GF-D8 (cell line): Measurements from ENCODE around the gene LGALS3BP.

Source experiments
- DNase-seq: peaks from one replicate; lab custom pipeline; 2025; lab: John Stamatoyannopoulos, UW

Gene LGALS3BP

DNA sequence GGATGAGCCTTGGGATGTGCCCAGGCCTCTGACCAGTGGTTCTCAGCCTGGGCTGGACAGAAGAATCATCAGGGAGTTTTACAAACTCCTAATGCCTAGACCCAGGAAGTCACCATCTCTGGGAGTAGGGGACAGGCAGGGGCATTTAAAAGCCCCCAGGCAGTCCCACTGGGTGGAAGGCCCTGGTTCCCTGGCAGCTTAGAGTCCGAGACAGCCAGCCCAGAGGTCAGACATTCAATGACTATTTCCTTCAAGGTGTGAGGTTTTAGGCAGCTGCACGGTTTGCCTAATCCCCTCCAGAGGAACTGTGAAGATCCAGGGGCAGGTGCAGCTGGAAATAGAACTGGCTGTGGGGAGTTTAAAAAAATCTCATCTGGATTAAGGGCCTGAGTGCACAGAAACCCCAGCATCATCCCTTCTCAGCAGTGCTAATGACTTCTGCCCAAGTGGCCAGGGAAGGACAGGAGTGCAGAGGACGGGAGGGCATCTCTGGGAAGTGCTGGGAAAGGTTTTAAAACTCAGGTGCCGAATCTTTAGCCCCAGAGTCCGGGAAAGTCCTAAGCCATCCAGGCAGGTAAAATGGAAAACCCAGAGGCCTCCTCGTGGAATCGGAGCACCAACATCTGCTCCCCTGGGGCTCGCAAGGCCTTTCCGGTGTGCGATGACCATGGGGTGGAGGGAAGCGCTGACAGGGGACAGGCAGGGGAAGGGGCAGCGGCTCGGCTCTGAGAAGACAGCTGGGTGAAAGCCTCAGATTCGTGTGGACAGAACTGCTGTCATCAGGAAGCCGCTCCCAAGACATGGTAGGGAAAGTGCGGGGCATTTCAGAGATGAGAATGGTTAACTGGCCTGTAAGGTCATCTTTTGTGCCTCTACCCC, 1.5 kb upstream of the LGALS3BP start:
- no peak for DNase-seq

DNA sequence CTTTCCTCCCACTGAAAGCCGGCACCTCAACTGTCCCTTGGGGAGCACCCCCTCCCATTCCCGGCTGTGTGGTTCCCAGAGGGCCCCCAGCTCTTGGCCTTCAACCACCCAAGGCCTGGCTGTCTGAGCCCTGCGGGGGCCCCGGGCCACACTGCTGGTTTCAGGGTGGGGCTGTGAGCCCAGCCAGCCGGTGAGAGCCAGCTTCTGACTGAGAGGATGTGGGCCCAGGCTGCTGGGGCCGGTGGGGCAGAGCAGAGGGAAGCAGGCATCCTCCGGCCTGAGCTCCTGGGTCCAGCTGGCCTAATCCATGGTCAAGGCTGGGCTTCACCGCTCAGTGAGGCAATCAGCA, 875 bp upstream of the LGALS3BP start:
- no peak for DNase-seq

DNA sequence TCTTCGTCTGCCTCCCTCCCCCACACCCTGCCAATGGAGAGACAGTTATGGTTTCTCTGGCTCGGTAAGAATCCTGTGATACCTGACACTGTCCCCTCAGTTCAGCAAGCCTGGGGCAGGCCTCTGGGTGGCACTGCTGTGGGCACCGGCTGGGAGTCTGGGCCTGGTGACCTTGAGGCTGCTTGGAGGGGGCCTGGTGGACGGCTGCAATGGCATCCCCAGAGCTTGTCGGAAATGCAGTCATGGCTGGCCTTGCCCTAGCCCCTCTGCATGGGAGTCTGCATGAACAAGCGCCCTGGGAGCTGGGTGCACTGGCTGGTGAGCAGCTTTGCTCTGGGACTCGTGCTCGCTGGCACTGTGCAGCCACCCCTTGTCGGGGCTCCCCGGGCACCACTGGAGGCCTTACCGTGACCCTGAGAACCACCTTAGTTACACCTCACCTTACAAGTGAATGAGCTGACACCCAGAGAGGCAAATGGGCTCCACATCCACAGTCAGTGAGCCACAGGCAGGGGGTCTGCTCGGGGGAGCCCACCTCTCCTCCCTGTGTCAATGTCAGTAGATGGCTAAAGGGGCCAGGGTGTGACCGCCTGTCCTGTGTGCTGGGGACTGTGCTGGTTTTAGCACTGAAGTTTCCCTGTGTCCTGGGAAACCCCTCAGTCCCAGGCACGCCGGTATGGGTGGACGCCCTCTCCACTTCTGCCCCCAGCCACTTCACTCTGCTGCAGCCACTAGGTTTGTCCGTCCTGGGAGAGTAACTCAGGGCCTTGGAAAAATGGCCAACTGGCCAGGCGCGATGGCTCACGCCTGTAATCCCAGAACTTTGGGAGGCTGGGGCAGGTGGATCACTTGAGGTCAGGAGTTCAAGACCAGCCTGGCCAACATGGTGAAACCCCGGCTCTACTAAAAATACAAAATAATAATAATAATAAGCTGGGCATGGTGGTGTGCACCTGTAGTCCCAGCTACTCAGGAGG, 1.4 kb downstream of the LGALS3BP start:
- no peak for DNase-seq

DNA sequence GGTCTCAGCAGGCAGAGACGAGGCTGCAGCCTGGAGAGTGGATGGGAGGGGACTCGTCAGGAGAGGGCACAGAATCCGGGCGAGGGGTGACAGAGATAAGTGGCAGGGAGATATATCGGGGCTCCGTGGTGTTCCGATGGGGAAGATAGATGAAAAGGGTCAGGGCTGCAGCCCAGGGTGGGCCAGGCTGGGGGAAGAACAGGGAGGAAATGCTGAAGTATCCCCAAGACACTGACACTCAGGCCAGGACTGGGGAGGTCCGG, 2.1 kb downstream of the LGALS3BP start:
- DNase-seq: no peak

DNA sequence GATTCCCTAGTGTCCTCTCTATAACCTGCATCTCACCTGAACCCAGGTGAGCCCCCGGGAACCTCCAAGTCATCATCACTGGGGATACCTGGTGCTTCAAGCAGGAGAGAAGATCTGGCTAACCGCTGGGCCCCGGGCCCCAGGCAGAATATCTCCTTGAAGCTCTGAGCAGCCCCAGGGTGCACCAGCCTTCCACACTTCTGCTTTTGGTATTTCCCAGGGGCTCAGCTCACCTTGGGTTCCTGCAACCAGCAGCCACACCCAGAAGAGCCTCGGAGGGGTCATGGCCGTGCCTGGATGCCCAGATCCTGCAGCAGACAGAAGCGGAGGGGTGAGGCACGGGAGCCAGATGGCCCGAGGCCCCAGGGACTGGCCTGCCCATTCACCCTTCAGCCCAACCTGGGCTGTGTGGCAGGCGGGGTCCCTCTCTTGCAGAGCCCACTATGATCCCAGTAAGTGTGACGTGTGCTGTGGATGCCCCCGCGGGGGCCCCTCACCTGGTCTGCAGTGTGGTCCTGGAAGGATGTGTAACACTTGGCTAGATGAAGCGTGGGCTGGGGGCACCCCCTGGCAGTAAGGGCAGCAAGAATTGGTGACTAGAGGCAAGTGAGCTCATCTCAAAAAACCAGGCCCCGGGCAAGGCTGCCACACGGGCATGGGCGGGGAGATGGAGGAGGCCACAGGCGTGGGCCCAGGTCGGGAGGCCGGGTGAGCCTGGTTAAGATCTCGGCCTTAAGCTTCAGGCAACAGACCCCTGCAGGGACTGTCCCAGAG, 2.6 kb downstream of the LGALS3BP start:
- no peak for DNase-seq

DNA sequence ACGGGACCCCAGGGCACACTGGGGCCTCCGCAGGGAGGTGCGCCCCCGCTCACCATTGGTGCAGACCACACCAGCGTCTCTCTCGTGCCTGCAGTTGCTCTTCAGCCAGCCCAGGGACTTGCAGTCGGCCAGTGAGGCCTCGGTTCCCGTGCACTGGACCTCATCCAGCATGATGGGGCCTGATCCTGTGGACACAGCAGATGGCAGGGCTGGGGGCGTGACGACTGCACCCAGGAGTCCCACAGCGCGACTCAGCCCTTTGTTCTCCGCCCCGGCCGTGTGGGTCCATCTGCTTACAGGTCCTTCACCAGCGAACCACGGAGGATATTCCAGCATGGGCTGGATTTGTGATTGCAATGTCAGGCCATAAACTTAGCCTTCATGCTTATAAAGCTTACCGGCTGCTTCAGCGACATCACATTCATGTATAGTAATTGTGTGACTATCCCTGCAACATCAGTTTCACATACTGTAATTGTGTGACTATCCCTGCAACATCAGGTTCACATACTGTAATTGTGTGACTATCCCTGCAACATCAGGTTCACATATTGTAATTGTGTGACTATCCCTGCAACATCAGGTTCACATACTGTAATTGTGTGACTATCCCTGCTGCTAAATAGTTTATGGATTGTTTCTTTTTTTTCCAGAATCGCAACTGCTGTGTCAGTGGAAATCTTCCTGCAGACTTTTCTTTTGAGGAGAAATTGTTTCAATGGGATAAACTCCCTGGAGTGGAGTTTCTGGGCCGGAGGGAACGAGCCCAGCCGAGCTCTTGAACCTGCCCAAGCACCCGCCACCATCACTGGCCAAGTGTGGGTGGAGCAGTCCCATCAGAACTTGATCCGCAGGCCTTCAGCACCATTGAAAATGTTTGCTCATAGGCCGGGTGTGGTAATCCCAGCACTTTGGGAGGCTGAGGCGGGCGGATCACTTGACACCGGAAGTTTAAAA, 4.8 kb downstream of the LGALS3BP start:
- DNase-seq: peak; percentile 3

DNA sequence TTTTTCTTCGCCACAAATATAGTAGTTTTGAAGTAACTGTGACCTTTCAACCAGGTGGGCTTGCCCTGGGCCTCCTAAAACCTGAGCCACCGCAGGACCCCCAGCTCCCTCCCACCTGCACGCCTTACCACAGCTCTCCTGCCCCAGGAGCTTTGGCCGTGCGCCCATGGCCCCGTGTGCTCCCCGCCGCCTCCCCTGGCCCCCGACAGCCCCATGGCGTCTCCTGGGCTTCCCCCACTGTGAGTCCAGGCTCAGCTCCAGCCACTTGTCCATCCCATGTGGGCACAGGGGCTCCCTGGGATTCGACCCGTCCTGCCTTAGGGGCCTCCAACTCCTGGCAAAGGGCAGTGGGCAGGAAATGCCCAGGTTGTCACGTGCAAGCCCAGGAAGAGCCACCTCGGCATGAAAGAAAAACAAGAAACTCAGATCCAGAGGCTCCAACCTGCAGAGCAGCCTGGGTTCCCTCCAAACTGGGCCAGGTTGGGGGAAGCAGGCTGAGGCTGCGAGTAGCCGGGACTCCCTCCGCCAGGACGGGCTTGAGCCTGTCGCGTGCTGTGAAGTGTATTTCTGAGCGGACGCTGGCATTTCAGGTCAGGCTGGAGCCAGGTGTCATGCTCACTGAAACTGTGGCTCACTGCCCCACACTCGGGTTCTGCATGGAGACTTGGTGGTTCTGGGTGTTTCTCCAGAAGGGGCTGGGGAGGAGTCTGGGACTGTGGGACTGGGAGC, 5.8 kb downstream of the LGALS3BP start:
- DNase-seq: no peak

DNA sequence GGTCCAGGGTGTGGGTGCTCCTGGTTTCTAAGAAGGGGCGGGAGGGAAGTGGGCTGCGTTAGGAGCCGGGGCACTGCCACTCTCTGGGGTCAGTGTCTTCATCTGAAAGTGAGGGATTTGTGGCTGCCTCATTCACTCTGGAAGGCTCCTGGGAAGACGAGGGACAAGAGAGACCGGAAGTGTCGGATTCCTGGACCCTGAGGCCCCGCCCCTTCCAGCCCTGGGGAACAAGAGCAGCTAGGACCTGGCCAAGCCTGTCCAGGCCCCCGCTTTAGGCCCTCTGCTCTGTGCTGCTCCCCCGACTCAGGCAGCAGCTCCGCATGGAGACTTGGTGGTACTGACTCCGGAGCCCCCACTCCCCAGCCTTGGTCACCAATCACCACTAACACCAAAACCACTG, 6.5 kb downstream of the LGALS3BP start:
- no peak for DNase-seq

DNA sequence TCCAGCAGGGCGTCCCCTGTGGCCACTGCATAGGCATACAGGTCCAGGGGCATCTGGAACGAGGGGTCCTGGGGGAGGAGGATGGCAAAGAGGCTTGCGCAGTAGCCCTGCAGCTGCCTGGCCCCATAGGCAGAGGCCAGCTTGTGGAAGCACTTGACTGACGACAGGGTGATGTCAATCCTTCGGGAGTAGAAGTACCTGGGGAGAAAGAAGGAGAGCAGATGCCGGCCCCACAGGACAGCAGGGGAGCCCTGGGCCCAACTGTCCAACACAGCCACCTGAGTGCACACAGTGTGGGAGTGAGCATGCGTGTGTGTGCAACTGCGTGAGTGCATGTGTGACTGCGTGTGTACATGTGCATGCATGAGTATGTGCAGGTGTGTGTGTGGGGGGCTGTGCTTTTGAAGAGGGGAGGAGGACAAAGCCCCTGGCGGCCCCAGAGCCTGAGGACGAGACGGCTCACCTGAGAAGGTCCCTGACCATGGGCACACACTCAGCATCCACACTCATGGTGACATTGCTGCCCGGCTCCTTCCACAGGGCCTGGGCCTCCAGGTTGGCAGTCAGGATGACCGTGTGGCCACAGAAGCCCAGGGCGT, 7.1 kb downstream of the LGALS3BP start:
- DNase-seq: no peak

DNA sequence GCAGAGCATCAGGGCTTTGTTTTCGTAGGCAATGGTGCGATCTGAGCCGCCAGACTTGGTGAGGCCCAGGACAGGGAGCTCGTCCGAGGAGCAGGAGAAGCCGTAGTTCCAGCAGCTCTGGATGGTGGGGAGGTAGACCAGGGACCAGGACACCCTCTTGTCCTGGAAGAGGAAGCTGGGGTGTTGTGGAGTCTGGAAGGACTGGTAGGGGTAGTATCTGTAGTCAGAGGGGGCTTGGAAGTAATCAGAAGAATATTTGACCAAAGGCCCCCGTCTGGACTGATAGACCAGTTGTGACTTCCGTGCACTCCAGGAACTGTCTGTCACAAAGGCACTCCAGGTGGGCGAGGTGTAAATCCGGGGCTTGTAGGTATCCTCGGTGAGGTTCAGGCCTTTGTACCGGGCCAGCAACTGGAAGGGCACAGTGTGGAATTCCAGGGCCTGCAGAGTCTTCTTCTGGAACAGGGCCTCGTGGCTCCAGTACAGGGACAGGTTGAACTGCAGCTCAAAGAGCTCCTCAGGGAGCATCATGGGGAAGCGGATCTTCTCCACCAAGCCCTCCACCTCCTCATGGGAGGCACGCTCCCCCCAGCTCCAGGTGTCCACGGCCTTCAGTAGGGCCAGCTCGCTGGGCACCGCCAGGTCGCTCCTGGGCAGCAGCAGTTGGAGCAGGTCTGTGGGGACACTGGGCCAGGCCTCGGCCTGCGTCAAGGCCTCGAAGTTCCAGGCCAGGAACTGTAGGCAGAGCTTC, 7.8 kb downstream of the LGALS3BP start:
- DNase-seq: no peak

DNA sequence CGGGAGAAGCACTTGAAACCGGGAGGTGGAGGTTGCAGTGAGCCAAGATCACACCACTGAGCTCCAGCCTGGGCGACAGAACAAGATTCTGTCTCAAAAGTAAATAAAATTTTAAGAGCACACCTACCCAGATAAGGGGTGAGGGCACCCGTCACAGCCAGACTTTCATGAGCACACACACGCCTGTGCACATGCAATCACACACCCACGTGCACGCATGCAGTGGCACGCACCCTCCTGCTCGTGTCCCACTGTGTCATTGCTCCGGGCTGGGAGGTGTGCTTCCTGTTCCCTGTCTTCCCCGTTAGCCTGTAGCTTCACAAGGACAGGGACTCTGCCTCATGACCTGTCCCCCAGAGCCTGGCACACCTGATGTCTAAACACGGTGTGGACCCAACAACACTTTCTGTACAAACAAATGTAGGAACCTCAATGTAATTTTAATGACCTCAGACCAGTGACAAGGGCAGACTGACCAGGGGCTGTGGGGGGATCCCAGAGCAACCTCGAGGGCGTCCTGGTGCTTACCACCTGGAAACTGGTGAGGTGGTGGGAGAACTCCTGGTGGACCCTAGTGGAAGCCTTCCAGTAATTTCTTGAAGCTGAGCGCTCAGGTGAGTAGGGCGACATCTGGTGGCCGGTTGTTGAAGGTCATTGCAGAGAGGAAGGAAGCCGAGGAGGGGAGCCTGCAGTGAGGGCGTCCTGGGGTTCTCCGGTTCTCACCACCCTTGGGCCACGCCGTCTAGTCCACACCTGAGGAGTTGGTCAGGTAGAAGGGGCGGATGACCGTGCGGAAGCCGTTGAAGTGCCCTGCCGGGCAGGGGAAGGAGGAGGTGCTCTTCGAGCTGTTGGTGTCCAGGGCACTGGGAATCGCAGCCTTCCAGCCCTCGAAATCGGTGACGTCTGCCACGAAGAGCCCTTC, 8.6 kb downstream of the LGALS3BP start:
- peak; percentile 11 for DNase-seq

DNA sequence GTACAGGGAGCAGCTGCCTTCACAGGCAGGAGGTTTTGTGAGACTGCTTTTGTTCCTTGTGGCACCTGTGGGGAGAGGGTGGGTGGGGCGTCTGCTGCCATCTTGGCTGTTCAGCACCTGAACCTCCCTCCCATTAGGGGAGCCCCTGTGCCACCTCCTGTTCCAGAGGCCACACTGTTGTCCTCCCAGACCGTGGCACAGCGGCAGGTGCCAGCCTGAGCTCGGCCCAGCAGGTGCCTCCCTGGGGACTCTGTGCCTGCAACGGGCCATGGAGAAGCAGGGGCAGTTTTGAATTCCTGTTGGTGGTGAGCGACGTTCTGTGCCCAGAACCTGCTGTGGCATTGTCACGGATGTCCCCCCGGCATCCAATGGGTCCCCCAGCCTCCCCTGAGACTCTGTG, 9.9 kb downstream of the LGALS3BP start:
- no peak for DNase-seq

DNA sequence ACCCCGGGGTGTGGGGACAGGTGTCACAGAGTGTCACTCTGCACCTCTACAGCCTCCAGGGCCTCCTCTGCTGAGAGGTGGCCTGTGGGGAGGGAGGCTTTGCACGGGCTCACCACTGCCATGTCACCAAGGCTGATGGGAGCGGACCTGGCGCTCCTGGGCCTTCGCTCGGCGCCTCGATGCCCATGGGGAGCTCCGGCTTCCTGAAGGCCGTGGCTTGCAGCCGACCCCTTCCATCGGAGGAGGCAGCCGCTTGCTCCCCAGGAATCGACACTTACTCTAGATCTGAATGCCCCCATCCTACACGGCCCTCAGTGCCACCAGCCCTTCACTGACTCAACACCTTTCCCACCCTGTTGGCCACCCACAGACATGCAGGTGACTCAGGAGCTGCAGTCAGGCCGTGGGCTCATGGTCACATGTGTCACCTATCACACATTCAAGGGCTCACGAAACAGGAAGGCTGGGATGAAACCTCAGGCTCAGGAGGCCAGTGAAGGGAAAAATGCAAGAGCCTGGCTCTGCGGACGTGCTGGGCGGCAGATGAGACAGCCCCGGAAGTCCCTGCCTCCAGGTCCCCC, 11.9 kb downstream of the LGALS3BP start:
- DNase-seq: no peak

DNA sequence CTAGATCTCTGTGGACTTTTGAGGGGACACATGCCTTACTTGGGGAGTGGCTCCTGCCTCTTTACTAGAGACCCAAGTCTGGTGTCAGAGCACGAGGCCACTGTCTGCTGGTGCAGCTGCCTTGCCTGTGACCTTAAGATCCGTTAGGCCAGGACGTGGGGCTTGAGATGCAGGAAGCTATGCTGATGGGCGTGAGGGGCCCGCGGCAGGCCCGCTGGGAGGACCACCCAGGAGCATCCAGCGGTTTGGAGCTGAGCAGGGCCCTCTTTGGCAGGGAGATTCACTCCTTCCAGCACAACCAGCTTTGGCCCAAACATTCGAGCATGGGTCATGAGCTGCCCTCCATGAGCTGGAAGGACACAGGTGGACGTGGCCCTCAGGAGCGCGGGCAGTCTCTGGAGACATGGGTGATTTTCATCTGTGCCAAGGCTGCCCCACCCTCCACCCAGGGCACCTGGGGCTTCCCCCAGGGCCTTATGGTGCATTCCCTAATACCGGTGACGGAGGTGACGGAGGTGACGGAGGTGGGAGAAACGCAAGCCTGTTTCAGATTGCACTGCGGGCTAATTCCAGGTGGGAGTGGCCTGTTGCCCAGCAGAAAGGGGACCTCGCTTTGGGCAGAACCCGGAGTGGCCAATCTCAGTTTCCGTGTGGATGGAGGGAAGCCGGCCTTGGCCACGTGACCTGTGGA, 12.7 kb downstream of the LGALS3BP start:
- DNase-seq: no peak

DNA sequence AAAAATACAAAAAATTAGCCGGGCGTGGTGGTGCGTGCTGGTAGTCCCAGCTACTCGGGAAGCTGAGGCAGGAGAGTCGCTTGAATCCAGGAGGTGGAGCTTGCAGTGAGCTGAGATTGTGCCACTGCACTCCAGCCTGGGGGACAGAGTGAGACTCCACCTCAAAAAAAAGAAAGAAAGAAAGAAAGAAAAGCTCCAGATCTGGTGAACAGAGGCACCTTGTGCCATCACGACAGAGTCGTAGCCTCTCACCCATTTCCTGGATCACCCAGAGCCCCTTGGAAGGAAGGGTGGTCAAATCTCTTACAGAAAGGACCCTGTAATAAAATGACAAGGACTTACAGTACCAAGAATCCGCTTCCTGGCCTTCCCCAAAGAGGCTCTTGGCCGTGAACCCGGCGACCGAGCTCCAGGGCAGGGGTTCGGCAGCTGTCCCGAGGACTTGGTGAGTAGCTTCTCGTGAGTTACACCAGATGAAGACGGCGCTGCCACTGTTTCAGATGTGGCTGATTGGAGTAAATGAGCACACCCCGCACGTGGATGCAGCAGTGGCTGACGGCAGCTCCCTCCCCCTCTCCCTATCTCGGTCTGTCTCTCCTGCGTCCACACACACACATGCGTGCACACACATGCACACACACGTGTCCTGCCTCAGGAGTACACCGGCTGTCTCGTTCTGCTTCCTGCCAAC, 13.5 kb downstream of the LGALS3BP start:
- DNase-seq: no peak

DNA sequence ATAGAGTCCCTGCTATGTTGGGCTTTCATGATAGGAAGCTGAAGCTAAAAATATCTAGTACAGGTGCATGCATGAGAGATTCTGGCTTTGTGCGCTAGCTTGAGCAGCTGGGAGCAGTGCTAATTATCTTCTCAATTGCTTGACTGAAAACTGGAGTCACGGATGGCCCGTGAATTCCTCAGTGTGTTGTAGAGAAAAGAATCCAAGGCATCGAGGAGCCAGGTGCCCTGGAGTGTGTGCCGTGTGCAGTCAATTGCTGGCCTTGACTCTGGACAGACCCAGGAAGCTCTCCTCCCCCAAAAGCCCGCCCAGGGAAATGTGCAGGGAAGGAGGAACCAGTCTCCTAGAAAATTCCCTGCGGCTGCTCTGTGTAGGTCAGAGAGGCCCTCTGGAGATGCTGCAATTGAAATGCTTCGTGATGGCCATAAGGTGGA, 14.2 kb downstream of the LGALS3BP start:
- no peak for DNase-seq

DNA sequence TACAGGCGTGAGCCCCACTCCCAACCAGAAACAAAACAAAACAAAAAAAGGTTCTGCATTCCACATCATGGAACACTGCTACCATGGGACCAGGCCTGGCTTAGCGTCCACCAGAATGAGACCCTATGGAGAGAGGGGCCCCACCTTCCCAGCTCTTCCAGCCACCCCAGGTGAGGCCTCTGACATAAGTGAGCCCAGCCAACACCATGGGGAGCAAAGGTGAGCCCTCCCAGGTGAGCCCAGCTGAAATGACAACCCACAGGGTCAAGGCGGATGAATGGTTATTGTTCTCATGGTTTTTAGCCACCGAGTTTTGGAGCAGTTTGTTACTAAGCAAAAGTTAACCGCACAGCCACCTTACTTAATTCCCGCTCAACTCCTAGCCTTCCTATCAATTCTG, 16.3 kb downstream of the LGALS3BP start:
- DNase-seq: no peak
